GM12801 (cell line): Measurements from ENCODE around the gene LLPH.

Experiments used
- CTCF ChIP-seq: IDR thresholded peaks from one replicate; pipeline ENCODE4 v1.5.1; 2011; ENCODE audit warnings: control low read depth; ENCODE audit not compliant: insufficient read length; ENCODE audit errors: extremely low read depth

The LLPH gene

GRCh38 chr12:66152732-66153131 is 22.2 kb upstream of the LLPH start:
- no peak for TF ChIP-seq CTCF

DNA sequence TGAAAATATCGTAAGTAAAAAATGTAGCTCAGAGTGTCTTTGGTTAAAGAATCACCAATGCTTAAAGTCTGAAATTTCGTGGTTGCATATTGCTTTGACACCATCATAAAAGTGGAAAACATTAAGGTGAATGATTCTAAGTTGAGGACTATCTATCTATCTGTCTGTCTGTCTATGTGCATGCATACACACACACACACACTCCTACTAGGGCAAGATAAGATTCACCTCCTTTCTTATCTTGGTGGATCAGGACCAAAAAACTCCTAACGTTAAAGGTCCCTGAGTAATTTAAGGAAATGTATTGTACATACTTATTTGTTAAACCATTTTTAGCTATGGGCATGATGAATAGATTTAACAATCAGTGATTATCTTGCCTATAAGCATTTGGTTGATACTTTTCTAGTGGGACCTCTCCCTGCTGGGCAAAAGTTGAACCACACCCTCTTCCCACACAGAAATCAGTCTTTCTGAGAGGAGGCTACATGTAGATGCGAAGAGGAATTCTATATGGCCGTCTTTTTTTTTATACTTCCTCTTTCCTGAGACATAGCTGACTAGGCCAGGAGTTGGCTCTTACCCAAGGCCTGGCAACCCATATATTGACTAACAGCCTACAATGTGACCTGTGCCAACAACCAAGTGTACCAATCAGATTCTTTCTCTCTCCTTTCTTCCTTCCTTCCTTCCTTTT is 19.3 kb upstream of the LLPH start:
- no peak for TF ChIP-seq CTCF

DNA sequence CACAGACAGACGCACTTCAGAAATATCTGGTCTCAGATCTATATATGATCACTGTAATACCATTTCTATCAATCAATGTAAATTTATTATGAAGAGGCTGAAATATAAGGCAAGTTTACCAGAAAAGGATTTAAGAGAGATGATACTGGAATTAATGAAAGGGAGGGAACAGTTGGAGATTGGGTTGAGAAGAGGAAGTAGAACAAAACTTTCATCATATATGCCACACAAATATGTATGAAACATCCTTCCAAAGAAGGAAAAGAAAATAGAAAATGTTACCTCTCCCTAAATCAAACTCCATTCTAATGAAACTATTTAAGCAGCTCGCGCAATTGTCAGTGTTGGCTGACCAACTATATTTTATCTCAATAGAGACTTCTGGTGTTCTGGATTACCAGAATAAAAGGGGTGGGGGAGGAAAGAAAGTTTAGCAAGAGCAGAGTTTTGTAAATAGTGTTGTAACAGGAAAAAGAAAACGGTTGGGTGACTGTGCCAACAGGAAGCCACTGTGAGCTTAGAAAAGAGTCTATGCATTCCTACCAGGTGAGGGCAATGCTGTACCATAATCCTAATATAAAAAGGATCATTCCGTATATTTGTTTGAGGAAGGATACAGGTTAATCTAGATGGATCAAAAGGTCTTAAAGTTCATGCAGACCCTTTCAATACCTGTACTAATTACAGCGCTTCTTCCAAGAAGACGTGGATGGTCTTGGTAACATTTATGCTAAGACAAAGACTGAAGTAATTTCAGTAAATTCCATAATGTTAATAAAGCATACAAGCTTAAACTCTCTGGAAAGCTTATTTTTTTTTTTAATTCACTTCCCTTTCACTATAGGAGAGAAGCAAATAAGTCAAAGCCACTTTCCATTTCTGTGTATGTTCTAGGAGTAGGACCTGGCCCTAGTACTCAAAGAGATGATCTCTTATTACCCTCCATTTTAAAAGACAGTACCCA is 14.5 kb upstream of the LLPH start:
- no peak for TF ChIP-seq CTCF

- no peak for TF ChIP-seq CTCF
Observed at GRCh38 chr12:66143868-66144267, 13.3 kb upstream of the LLPH start.

GRCh38 chr12:66142826-66143225 is 12.3 kb upstream of the LLPH start:
- no peak for TF ChIP-seq CTCF

- no peak for TF ChIP-seq CTCF
Observed at GRCh38 chr12:66141299-66141698, 10.7 kb upstream of the LLPH start.

DNA sequence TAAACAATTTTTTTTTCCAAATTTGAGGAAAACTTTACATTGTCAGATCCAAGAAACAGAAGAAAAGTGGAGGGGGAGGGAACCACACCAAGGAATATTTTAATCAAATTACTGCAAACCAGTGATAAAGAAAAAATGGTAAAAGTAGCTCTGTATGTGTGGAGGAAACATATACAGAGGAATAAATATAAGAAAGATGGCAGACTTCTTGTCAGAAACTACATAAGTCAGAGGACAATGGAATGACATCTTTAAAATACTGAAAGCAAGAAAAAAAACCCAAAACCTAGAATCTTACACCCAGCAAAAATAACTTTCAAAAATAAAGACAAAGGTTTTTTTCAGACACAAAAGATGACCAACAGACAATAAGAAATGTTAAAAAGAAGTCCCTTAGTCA is 10.2 kb upstream of the LLPH start:
- no peak for TF ChIP-seq CTCF
